Thoracic aorta endothelial cell (primary cell): ENCODE measurements around the gene JAK1. TPM values are rescaled to one million over a fixed set of nuclear protein-coding genes. Genes with fewer than 3 reads are reported as not detected.

ENCODE experiments used
- small RNA-seq: library from RNA; depleted of rRNA; stranded (forward); fragments of <200 nt; gene quantifications from one replicate; pipeline ENCODE3, GENCODE V24; 2012
- total RNA-seq: library from RNA; depleted of rRNA; stranded (reverse); fragments of >200 nt; gene quantifications from 2 replicates; pipeline ENCODE4 v1.2.3, GENCODE V29; 2012

JAK1 gene
- 317 and 367 TPM in 2 replicates for total RNA-seq

GRCh38 chr1:64966158-64966971, at the start of gene JAK1:
TSS of gene JAK1 (minus strand) at chr1:64966549. CDS start at chr1:64886264, 80,285 bp downstream.

Small RNAs within 50 kb of the gene (small RNA-seq; reads per million reads assigned to genes)
- gene AL606517.2: not detected

Other genes with a start within 250 kb of the JAK1 start
- 18.4 and 26.6 TPM in 2 replicates for gene RAVER2, start 221.5 kb downstream of the JAK1 start, total RNA-seq
- 35.0 and 53.5 TPM in 2 replicates for gene AK4, start 181.7 kb upstream of the JAK1 start, total RNA-seq